ENCODE results near the gene C2orf92.

C2orf92 gene

DNA sequence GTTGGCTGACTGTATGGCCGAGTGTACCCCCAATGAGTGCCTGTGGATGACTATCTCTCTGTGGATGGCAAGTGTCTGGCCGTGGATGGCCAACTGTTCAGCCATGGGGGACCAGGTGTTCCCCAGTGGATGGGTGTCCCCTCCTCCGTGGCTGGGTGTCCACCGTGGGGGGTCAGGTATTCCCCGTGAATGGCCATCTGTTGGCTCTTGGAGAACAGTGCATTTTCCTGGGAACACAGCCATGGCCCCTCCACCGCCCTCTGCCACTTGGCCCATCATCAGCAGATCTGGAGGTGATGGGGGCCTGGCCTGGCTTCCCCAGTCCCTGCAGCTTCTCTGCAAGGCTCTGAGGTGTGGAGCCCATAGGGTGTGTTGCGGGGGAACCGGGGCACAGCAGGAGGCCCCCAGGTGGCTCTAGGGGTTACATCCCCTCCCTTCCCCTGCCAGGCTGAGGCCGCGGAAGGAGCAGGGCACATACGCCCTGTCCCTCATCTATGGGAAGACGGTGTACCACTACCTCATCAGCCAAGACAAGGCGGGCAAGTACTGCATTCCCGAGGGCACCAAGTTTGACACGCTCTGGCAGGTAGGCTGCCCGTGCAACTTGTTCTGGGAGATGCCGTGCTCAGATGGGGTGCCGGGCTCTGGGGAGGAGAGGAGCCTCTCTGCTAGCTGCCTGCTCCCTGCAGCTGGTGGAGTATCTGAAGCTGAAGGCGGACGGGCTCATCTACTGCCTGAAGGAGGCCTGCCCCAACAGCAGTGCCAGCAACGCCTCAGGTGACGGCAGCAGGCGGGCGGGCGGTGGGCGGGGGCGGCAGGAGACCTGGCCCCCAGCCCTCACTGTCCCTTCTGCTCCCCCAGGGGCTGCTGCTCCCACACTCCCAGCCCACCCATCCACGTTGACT is 63.2 kb downstream of the C2orf92 start:
- Histone ChIP-seq H3K27ac (ENCODE audit: extremely low read depth, low read depth, low read length) (no peak overlapping the region), H3K9me3 (ENCODE audit: control insufficient read depth, insufficient read depth, low read depth, low read length) (no peaks in the 10 kb centered on the region), H3K36me3 (ENCODE audit: control insufficient read depth in 2 of 2, insufficient read depth in 1 of 2, low read length in 2 of 2) (no peaks in the 10 kb centered on the region), H3K4me3 (ENCODE audit: low read depth, low read length) (no peak overlapping the region), H3K4me1 (ENCODE audit: control insufficient read depth, insufficient read depth, low read length) (no peaks in the 10 kb centered on the region)
- CTCF ChIA-PET: no interaction called here
- TF ChIP-seq, protein P1, sequence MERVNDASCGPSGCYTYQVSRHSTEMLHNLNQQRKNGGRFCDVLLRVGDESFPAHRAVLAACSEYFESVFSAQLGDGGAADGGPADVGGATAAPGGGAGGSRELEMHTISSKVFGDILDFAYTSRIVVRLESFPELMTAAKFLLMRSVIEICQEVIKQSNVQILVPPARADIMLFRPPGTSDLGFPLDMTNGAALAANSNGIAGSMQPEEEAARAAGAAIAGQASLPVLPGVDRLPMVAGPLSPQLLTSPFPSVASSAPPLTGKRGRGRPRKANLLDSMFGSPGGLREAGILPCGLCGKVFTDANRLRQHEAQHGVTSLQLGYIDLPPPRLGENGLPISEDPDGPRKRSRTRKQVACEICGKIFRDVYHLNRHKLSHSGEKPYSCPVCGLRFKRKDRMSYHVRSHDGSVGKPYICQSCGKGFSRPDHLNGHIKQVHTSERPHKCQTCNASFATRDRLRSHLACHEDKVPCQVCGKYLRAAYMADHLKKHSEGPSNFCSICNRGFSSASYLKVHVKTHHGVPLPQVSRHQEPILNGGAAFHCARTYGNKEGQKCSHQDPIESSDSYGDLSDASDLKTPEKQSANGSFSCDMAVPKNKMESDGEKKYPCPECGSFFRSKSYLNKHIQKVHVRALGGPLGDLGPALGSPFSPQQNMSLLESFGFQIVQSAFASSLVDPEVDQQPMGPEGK (tag by site-specific recombination; IDR thresholded peaks at IDR 0.05): no peak
- no peak for TF ChIP-seq ZNF48 (tag by site-specific recombination; IDR thresholded peaks at IDR 0.05)
- peak; percentile 53 for TF ChIP-seq ZFHX2 (tag by site-specific recombination; conservative IDR thresholded peaks at IDR 0.05)
- no peak for TF ChIP-seq ZNF169 (tag by site-specific recombination; IDR thresholded peaks at IDR 0.05)
- peak; percentile 52 for TF ChIP-seq EGR2 (tag by site-specific recombination; IDR thresholded peaks at IDR 0.05; ENCODE audit: low read depth)
- no peak for TF ChIP-seq ZBTB44 (tag by site-specific recombination; IDR thresholded peaks at IDR 0.05)
- POLR2A ChIA-PET: no interaction called here

GRCh38 chr2:97733341-97734035 is 64.0 kb downstream of the C2orf92 start:
- Histone ChIP-seq H3K9me3 (ENCODE audit: control insufficient read depth, insufficient read depth, low read depth, low read length) (no peaks in the 10 kb centered on the region), H3K4me3 (ENCODE audit: low read depth, low read length) (no peak overlapping the region), H3K36me3 (ENCODE audit: control insufficient read depth in 2 of 2, insufficient read depth in 1 of 2, low read length in 2 of 2) (no peaks in the 10 kb centered on the region), H3K27ac (ENCODE audit: extremely low read depth, low read depth, low read length) (no peak overlapping the region), H3K4me1 (ENCODE audit: control insufficient read depth, insufficient read depth, low read length) (no peaks in the 10 kb centered on the region)
- ChIA-PET POLR2A (no interaction called here), CTCF (no interaction called here)
- TF ChIP-seq ZNF292 (tag by site-specific recombination; IDR thresholded peaks at IDR 0.05; ENCODE audit: borderline replicate concordance, low read depth): no peak
- no peak for TF ChIP-seq ZNF596 (tag by site-specific recombination; IDR thresholded peaks at IDR 0.05)
- TF ChIP-seq ZNF239 (tag by site-specific recombination; IDR thresholded peaks at IDR 0.05): no peak
- TF ChIP-seq, protein P2, sequence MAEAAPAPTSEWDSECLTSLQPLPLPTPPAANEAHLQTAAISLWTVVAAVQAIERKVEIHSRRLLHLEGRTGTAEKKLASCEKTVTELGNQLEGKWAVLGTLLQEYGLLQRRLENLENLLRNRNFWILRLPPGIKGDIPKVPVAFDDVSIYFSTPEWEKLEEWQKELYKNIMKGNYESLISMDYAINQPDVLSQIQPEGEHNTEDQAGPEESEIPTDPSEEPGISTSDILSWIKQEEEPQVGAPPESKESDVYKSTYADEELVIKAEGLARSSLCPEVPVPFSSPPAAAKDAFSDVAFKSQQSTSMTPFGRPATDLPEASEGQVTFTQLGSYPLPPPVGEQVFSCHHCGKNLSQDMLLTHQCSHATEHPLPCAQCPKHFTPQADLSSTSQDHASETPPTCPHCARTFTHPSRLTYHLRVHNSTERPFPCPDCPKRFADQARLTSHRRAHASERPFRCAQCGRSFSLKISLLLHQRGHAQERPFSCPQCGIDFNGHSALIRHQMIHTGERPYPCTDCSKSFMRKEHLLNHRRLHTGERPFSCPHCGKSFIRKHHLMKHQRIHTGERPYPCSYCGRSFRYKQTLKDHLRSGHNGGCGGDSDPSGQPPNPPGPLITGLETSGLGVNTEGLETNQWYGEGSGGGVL (tag by site-specific recombination; IDR thresholded peaks at IDR 0.05): no peak
- no peak for TF ChIP-seq ZFP41 (tag by site-specific recombination; IDR thresholded peaks at IDR 0.05; ENCODE audit: borderline replicate concordance)
- no peak for TF ChIP-seq ZNF660 (tag by site-specific recombination; IDR thresholded peaks at IDR 0.05)
- TF ChIP-seq, protein P3, sequence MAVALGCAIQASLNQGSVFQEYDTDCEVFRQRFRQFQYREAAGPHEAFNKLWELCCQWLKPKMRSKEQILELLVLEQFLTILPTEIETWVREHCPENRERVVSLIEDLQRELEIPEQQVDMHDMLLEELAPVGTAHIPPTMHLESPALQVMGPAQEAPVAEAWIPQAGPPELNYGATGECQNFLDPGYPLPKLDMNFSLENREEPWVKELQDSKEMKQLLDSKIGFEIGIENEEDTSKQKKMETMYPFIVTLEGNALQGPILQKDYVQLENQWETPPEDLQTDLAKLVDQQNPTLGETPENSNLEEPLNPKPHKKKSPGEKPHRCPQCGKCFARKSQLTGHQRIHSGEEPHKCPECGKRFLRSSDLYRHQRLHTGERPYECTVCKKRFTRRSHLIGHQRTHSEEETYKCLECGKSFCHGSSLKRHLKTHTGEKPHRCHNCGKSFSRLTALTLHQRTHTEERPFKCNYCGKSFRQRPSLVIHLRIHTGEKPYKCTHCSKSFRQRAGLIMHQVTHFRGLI (tag by site-specific recombination; IDR thresholded peaks at IDR 0.05): no peak
- no peak for TF ChIP-seq ZNF707 (tag by site-specific recombination; IDR thresholded peaks at IDR 0.05)
- no peak for TF ChIP-seq ZNF23 (tag by site-specific recombination; IDR thresholded peaks at IDR 0.05; ENCODE audit: borderline replicate concordance)
